Measurements from ENCODE around the gene PRKCZ.
A peak's percentile ranks its signal among the peaks of the same experiment; 100 is the strongest.

Gene PRKCZ

DNA sequence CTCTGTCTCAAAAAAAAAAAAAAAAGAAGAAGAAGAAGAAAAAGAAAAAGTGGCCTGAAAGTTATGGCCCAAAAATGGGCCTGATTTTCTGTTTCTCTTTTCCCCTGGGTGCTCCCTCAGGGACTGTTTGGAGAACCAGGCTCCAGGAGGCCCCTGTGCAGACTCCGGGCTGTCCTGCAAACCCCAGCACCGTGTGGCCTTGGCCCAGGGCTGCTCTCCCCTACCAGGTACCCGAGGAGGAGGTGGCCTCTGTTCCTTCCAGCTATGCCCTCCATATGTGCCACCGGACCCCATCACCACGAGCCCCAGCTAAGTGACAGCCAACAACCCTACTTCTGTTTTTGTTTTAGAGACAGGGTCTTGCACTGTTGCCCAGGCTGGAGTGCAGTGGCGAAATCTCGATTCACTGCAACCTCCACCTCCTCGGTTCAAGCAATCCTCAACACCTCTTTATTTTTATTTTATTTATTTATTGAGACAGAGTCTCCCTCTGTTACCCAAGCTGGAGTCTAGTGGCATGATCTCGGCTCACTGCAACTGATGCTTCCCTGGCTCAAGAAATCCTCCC is 151.9 kb downstream of the PRKCZ start:
- no peak for DNase-seq (ENCODE audit: extremely low read depth, low read depth)
- no peak overlapping the region for H3K4me3 ChIP-seq (replicated peaks; ENCODE audit: low read depth, low read length)
- TF ChIP-seq CTCF (IDR thresholded peaks at IDR 0.05; ENCODE audit: low read depth, low read length, missing control alignments) = no peak

- H3K4me3 ChIP-seq (replicated peaks; ENCODE audit: low read depth, low read length) = no peak overlapping the region
- TF ChIP-seq CTCF (IDR thresholded peaks at IDR 0.05; ENCODE audit: low read depth, low read length, missing control alignments) = no peak
- no peak for DNase-seq (ENCODE audit: extremely low read depth, low read depth)
Measured at GRCh38 chr1:2202843-2203601, 152.8 kb downstream of the PRKCZ start.

GRCh38 chr1:2203671-2204414 is 153.6 kb downstream of the PRKCZ start:
- no peak for DNase-seq (ENCODE audit: extremely low read depth, low read depth)
- no peak for TF ChIP-seq CTCF (IDR thresholded peaks at IDR 0.05; ENCODE audit: low read depth, low read length, missing control alignments)
- H3K4me3 ChIP-seq (replicated peaks; ENCODE audit: low read depth, low read length) = peak overlapping the region; percentile 36

GRCh38 chr1:2204415-2205190 is 154.4 kb downstream of the PRKCZ start:
- no peak for TF ChIP-seq CTCF (IDR thresholded peaks at IDR 0.05; ENCODE audit: low read depth, low read length, missing control alignments)
- DNase-seq (ENCODE audit: extremely low read depth, low read depth) = no peak
- H3K4me3 ChIP-seq (replicated peaks; ENCODE audit: low read depth, low read length) = peak overlapping the region; percentile 36

DNA sequence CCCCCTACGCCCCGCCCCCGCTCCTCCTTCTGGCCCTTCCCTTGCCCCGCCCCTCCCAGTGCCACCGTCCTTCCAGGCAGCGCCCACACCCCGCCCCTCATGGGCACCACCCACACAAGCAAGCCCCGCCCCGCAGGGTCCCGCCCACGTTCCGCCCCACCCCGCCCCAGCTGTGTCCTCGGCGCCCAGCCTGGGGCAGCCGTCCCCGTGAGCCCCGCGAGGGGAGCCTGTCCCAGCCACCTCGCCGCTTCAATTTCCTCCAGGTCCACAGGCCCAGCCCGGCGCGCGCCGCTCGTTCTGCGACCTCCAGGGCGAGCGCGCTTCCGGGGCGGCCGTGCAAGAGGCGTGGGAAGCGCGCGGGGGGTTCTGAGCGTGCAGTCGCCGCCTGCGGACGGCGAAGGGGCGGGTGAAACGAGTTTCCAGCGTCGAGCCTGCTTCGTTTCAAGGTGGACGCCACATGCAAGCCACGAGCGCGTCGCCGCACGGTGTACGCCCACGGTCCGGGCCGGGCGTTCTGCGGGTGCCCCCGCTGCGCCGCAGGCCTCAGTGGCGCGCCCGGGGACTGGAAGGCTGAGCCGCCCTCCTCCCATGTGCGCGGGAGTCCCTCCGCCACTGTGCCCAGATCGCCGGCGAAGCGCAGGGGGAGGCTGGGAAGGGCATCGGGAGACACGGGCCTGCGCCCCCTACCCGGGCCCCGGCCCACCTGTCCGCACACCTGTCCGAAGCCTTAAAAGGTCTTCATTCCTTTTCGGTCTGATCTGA is 155.2 kb downstream of the PRKCZ start:
- no peak for DNase-seq (ENCODE audit: extremely low read depth, low read depth)
- no peak for TF ChIP-seq CTCF (IDR thresholded peaks at IDR 0.05; ENCODE audit: low read depth, low read length, missing control alignments)
- H3K4me3 ChIP-seq (replicated peaks; ENCODE audit: low read depth, low read length) = peak overlapping the region; percentile 42
